Keratinocyte (primary cell): ENCODE results near the gene EDN2. TPM values are rescaled to one million over a fixed set of nuclear protein-coding genes. Genes with fewer than 3 reads are reported as not detected.

Experiments used
- DNase-seq: peaks from one replicate; pipeline ENCODE4 v3.0.0-alpha.2; 2011; ENCODE audit warnings: low read depth, missing footprints, low spot score
- FAIRE-seq: peaks from 2 replicates; lab custom pipeline; 2011; peaks lifted over from hg19 to GRCh38; lab: Jason Lieb, UNC
- H2AFZ ChIP-seq: 2 replicates; pipeline ENCODE4 v1.6.0; 2012; ENCODE audit warnings: low read length, control low read depth, inconsistent platforms; ENCODE audit not compliant: control insufficient read depth
- H3K27ac ChIP-seq: 2 replicates; pipeline ENCODE4 v1.5.1; 2011; ENCODE audit warnings: low read length; ENCODE audit not compliant: control insufficient read depth, insufficient read depth
- H3K27me3 ChIP-seq: 3 replicates; pipeline ENCODE4 v1.6.0; 2011; ENCODE audit warnings: low read length; ENCODE audit not compliant: control insufficient read depth, insufficient read depth; ENCODE audit errors: extremely low read depth
- H3K36me3 ChIP-seq, 2 experiments: 2 replicates in 1 of 2; 3 replicates in 1 of 2; pipeline ENCODE4 v1.5.1; 2011; ENCODE audit warnings: low read length in 2 of 2, mild to moderate bottlenecking in 1 of 2; ENCODE audit not compliant: control insufficient read depth in 2 of 2, insufficient read depth in 2 of 2; ENCODE audit errors: extremely low read depth in 1 of 2
- H3K4me1 ChIP-seq: 3 replicates; pipeline ENCODE4 v1.5.1; 2011; ENCODE audit warnings: low read length; ENCODE audit not compliant: control insufficient read depth, insufficient read depth; ENCODE audit errors: extremely low read depth
- H3K4me2 ChIP-seq: 3 replicates; pipeline ENCODE4 v1.6.0; 2011; ENCODE audit warnings: low read depth, low read length; ENCODE audit not compliant: control insufficient read depth, insufficient read depth; ENCODE audit errors: extremely low read depth
- H3K4me3 ChIP-seq, 3 experiments: fragments of 200-600 bp in 1 of 3; sonication (generic) in 1 of 3; 2 replicates in 2 of 3; 3 replicates in 1 of 3; pipeline ENCODE4 v1.5.1; 2011 to 2016; ENCODE audit warnings: low read length in 3 of 3, mild to moderate bottlenecking in 3 of 3, control low read depth in 2 of 3, inconsistent platforms in 1 of 3, low read depth in 1 of 3, mixed read lengths in 1 of 3, mixed run types in 1 of 3, moderate library complexity in 1 of 3; ENCODE audit not compliant: control insufficient read depth in 2 of 3, insufficient read depth in 2 of 3; ENCODE audit errors: extremely low read depth in 1 of 3
- H3K79me2 ChIP-seq: 2 replicates; pipeline ENCODE4 v1.6.0; 2012; ENCODE audit warnings: low read length; ENCODE audit not compliant: control insufficient read depth, insufficient read depth
- H3K9ac ChIP-seq: 3 replicates; pipeline ENCODE4 v1.6.0; 2011; ENCODE audit warnings: low read length; ENCODE audit not compliant: control insufficient read depth, insufficient read depth; ENCODE audit errors: extremely low read depth
- H3K9me1 ChIP-seq: 3 replicates; pipeline ENCODE4 v1.6.0; 2011; ENCODE audit warnings: low read length; ENCODE audit not compliant: control insufficient read depth, insufficient read depth; ENCODE audit errors: extremely low read depth
- H3K9me3 ChIP-seq: 2 replicates; pipeline ENCODE4 v1.5.1; 2012; ENCODE audit warnings: low read depth, low read length; ENCODE audit not compliant: control insufficient read depth
- H4K20me1 ChIP-seq: 3 replicates; pipeline ENCODE4 v1.6.0; 2011; ENCODE audit warnings: low read length; ENCODE audit not compliant: control insufficient read depth, insufficient read depth; ENCODE audit errors: extremely low read depth
- CTCF ChIP-seq, 3 experiments: IDR thresholded peaks in 1 of 3; conservative IDR thresholded peaks in 1 of 3; optimal IDR thresholded peaks in 1 of 3; 2 replicates in 2 of 3; 3 replicates in 1 of 3; pipeline versions ENCODE3 to v1.5.1; 2011; ENCODE audit warnings: low read length in 3 of 3, mild to moderate bottlenecking in 3 of 3, moderate library complexity in 2 of 3, control low read depth in 1 of 3, inconsistent platforms in 1 of 3; ENCODE audit not compliant: insufficient read depth in 2 of 3; ENCODE audit errors: extremely low read depth in 1 of 3
- EZH2 ChIP-seq: IDR thresholded peaks from one replicate; pipeline ENCODE4 v1.6.1; 2012; ENCODE audit warnings: inconsistent platforms, mild to moderate bottlenecking, low read length, moderate library complexity
- dilution Hi-C: fragments of 300-500 bp; cut with MboI; formaldehyde crosslinking; loops from one replicate; pipeline ENCODE4 v1.7.0; 2020; ENCODE audit warnings: low sequenced_read_pairs; ENCODE audit not compliant: extremely low pct_ligation_motif_present
- polyA plus RNA-seq, 5 experiments: library from polyadenylated mRNA; depleted of rRNA in 3 of 5; stranded (reverse) in 3 of 5; stranded (forward) in 1 of 5; unstranded in 1 of 5; fragments of >200 nt; gene quantifications; 1 replicate in 1 of 5; 2 replicates in 3 of 5; 3 replicates in 1 of 5; pipeline versions ENCODE4 v1.2.1 to v1.2.3, GENCODE V29; 2011 to 2012; ENCODE audit warnings: missing spikeins in 2 of 5, low read depth in 1 of 5, low replicate concordance in 1 of 5

The EDN2 gene
- polyA plus RNA-seq, 1 donor (not counting 4 experiments of a cell fraction or from before 2014, with no cell fraction given) = 0.34 TPM

GRCh38 chr1:41489561-41489960, 5.1 kb upstream of the EDN2 start:
- no peak for FAIRE-seq

GRCh38 chr1:41488040-41488951, 3.8 kb upstream of the EDN2 start:
- dilution Hi-C loops = no loop called here
- Histone ChIP-seq H2AFZ (no peak overlapping the region), H3K4me2 (no peak overlapping the region), H4K20me1 (no peaks in the 10 kb centered on the region), H3K27me3 (no peaks in the 10 kb centered on the region), H3K9me1 (no peaks in the 10 kb centered on the region), H3K9me3 (no peaks in the 10 kb centered on the region), H3K27ac (no peak overlapping the region), H3K9ac (no peak overlapping the region), H3K4me1 (peaks cover 37% of the 10 kb centered on the region), H3K36me3 (no peaks in the 10 kb centered on the region), H3K79me2 (no peaks in the 10 kb centered on the region), H3K4me3 (no peak overlapping the region)
- no peak for DNase-seq
- no peak for FAIRE-seq
- no peak for TF ChIP-seq CTCF (optimal IDR thresholded peaks at IDR 0.05 in 1 of 3, IDR thresholded peaks at IDR 0.05 in 1 of 3, conservative IDR thresholded peaks at IDR 0.05 in 1 of 3; ENCODE audit: extremely low read depth in 1 of 3, insufficient read depth in 2 of 3, low read length in 3 of 3)
- no peak for TF ChIP-seq EZH2

More at GRCh38 chr1:41489561-41489960, 5.1 kb upstream of the EDN2 start:
- no peaks in the 10 kb centered on the region for H3K36me3 ChIP-seq
- H2AFZ ChIP-seq = no peak overlapping the region
- H3K4me1 ChIP-seq = peaks cover 34% of the 10 kb centered on the region
- H3K79me2 ChIP-seq = no peaks in the 10 kb centered on the region
- no peaks in the 10 kb centered on the region for H3K27me3 ChIP-seq
- no peaks in the 10 kb centered on the region for H4K20me1 ChIP-seq
- H3K4me2 ChIP-seq = no peak overlapping the region
- dilution Hi-C loops = no loop called here
- H3K27ac ChIP-seq = no peak overlapping the region
- no peaks in the 10 kb centered on the region for H3K9me1 ChIP-seq
- TF ChIP-seq CTCF (optimal IDR thresholded peaks at IDR 0.05 in 1 of 3, IDR thresholded peaks at IDR 0.05 in 1 of 3, conservative IDR thresholded peaks at IDR 0.05 in 1 of 3; ENCODE audit: extremely low read depth in 1 of 3, insufficient read depth in 2 of 3, low read length in 3 of 3) (no peak), EZH2 (no peak)
- H3K4me3 ChIP-seq = no peak overlapping the region
- H3K9ac ChIP-seq = no peak overlapping the region
- no peaks in the 10 kb centered on the region for H3K9me3 ChIP-seq
- no peak for DNase-seq
